H9 (cell line): ENCODE measurements around the gene ALPI. TPM values are rescaled to one million over a fixed set of nuclear protein-coding genes. Genes with fewer than 3 reads are reported as not detected.

Source experiments
- DNase-seq: peaks from one replicate; pipeline ENCODE4 v3.0.0-alpha.2; 2017
- H2AFZ ChIP-seq: one replicate; pipeline ENCODE4 v1.6.1; 2013; ENCODE audit warnings: mild to moderate bottlenecking, low read length, control low read depth, moderate library complexity
- H2AK5ac ChIP-seq: 2 replicates; pipeline ENCODE4 v1.6.1; 2013; ENCODE audit warnings: low read length, control low read depth, mixed read lengths; ENCODE audit not compliant: insufficient read length
- H2BK120ac ChIP-seq: one replicate; pipeline ENCODE4 v1.6.1; 2013; ENCODE audit warnings: low read depth, mild to moderate bottlenecking, low read length, control low read depth, inconsistent platforms; ENCODE audit not compliant: poor library complexity, severe bottlenecking
- H2BK12ac ChIP-seq: 2 replicates; pipeline ENCODE4 v1.6.1; 2013; ENCODE audit warnings: low read length, control low read depth, mixed read lengths, low read depth; ENCODE audit not compliant: insufficient read length
- H2BK15ac ChIP-seq: 2 replicates; pipeline ENCODE4 v1.6.1; 2013; ENCODE audit warnings: low read depth, low read length, control low read depth
- H2BK20ac ChIP-seq: one replicate; pipeline ENCODE4 v1.6.1; 2013; ENCODE audit warnings: low read depth, mild to moderate bottlenecking, low read length, control low read depth, inconsistent platforms; ENCODE audit not compliant: poor library complexity, severe bottlenecking
- H2BK5ac ChIP-seq: 2 replicates; pipeline ENCODE4 v1.6.1; 2013; ENCODE audit warnings: low read length, control low read depth, mixed read lengths; ENCODE audit not compliant: insufficient read length
- H3K14ac ChIP-seq: 2 replicates; pipeline ENCODE4 v1.6.1; 2013; ENCODE audit warnings: low read length, control low read depth; ENCODE audit not compliant: insufficient read depth
- H3K18ac ChIP-seq: 2 replicates; pipeline ENCODE4 v1.6.1; 2013; ENCODE audit warnings: low read depth, mild to moderate bottlenecking, mixed read lengths, low read length, control low read depth; ENCODE audit not compliant: insufficient read length
- H3K23ac ChIP-seq: 2 replicates; pipeline ENCODE4 v1.6.1; 2013; ENCODE audit warnings: low read length, control low read depth, mixed read lengths, low read depth; ENCODE audit not compliant: insufficient read length
- H3K23me2 ChIP-seq: 2 replicates; pipeline ENCODE4 v1.6.1; 2013; ENCODE audit warnings: low read depth, mild to moderate bottlenecking, mixed read lengths, low read length, control low read depth; ENCODE audit not compliant: insufficient read length, poor library complexity, severe bottlenecking
- H3K27ac ChIP-seq: 2 replicates; pipeline ENCODE4 v1.5.1; 2013; ENCODE audit warnings: low read length, control low read depth, mixed read lengths, low read depth; ENCODE audit not compliant: insufficient read length
- H3K27me3 ChIP-seq: 2 replicates; pipeline ENCODE4 v1.6.1; 2013; ENCODE audit warnings: low read length, control low read depth, inconsistent platforms; ENCODE audit not compliant: insufficient read depth
- H3K4ac ChIP-seq: 2 replicates; pipeline ENCODE4 v1.6.1; 2013; ENCODE audit warnings: low read depth, mild to moderate bottlenecking, control low read depth, inconsistent platforms, low read length, moderate library complexity
- H3K4me1 ChIP-seq: 2 replicates; pipeline ENCODE4 v1.6.1; 2013; ENCODE audit warnings: low read length, control low read depth, inconsistent platforms; ENCODE audit not compliant: insufficient read depth
- H3K4me2 ChIP-seq: 2 replicates; pipeline ENCODE4 v1.6.1; 2013; ENCODE audit warnings: low read length, control low read depth, mixed read lengths; ENCODE audit not compliant: insufficient read length, insufficient read depth
- H3K56ac ChIP-seq: 2 replicates; pipeline ENCODE4 v1.6.1; 2013; ENCODE audit warnings: low read depth, mild to moderate bottlenecking, mixed read lengths, low read length, control low read depth; ENCODE audit not compliant: insufficient read length
- H3K79me1 ChIP-seq: 2 replicates; pipeline ENCODE4 v1.6.1; 2013; ENCODE audit warnings: low read depth, mild to moderate bottlenecking, moderate library complexity, low read length, control low read depth, inconsistent platforms; ENCODE audit not compliant: insufficient read depth, poor library complexity, severe bottlenecking
- H3K79me2 ChIP-seq: 2 replicates; pipeline ENCODE4 v1.6.1; 2013; ENCODE audit warnings: low read length, control low read depth, inconsistent platforms; ENCODE audit not compliant: insufficient read depth
- H3K9ac ChIP-seq: 2 replicates; pipeline ENCODE4 v1.6.1; 2013; ENCODE audit warnings: low read length, control low read depth, mixed read lengths; ENCODE audit not compliant: insufficient read length; ENCODE audit errors: extremely low read depth
- H3K9me3 ChIP-seq: one replicate; pipeline ENCODE4 v1.6.1; 2013; ENCODE audit warnings: low read depth, low read length, inconsistent platforms; ENCODE audit not compliant: control insufficient read depth
- H3T11ph ChIP-seq: one replicate; pipeline ENCODE4 v1.6.1; 2013; ENCODE audit warnings: mild to moderate bottlenecking, low read length, control low read depth, inconsistent platforms
- H4K20me1 ChIP-seq: one replicate; pipeline ENCODE4 v1.6.1; 2013; ENCODE audit not compliant: control insufficient read depth, insufficient read length, insufficient read depth
- H4K5ac ChIP-seq: 2 replicates; pipeline ENCODE4 v1.6.1; 2013; ENCODE audit warnings: low read depth, mild to moderate bottlenecking, mixed read lengths, low read length, control low read depth; ENCODE audit not compliant: insufficient read length
- H4K8ac ChIP-seq: replicated peaks from 2 replicates; pipeline ENCODE4 v1.6.1; 2013; ENCODE audit warnings: low read length, control low read depth, mixed read lengths, low read depth; ENCODE audit not compliant: insufficient read length
- H4K91ac ChIP-seq: 2 replicates; pipeline ENCODE4 v1.6.1; 2013; ENCODE audit warnings: low read depth, mild to moderate bottlenecking, moderate library complexity, mixed read lengths, low read length, control low read depth; ENCODE audit not compliant: insufficient read length
- H3K27ac Mint-ChIP-seq, 3 experiments: 2 replicates in 2 of 3; 3 replicates in 1 of 3; pipeline ENCODE4 v1.8.0; 2020 to 2021; ENCODE audit warnings: mixed read lengths in 3 of 3, mild to moderate bottlenecking in 1 of 3, moderate library complexity in 1 of 3
- H3K27me3 Mint-ChIP-seq: 2 replicates; pipeline ENCODE4 v1.8.0; 2021; ENCODE audit warnings: low read depth, mild to moderate bottlenecking, moderate library complexity, mixed read lengths
- H3K36me3 Mint-ChIP-seq, 3 experiments: 2 replicates in 2 of 3; 3 replicates in 1 of 3; pipeline ENCODE4 v1.8.0; 2020 to 2021; ENCODE audit warnings: low read depth in 3 of 3, mixed read lengths in 3 of 3; ENCODE audit not compliant: insufficient read depth in 1 of 3
- H3K4me1 Mint-ChIP-seq, 2 experiments: 2 replicates each; pipeline ENCODE4 v1.8.0; 2020; ENCODE audit warnings: mixed read lengths in 2 of 2
- H3K4me3 Mint-ChIP-seq, 2 experiments: 2 replicates in 1 of 2; 3 replicates in 1 of 2; pipeline ENCODE4 v1.8.0; 2020 to 2021; ENCODE audit warnings: mild to moderate bottlenecking in 2 of 2, mixed read lengths in 2 of 2, moderate library complexity in 1 of 2
- H3K9me3 Mint-ChIP-seq, 2 experiments: 2 replicates in 1 of 2; 3 replicates in 1 of 2; pipeline ENCODE4 v1.8.0; 2020; ENCODE audit warnings: mild to moderate bottlenecking in 2 of 2, mixed read lengths in 2 of 2, moderate library complexity in 1 of 2
- WGBS: extraction: QIAGEN DNeasy Blood & Tissue Kit; methylation state at CpG from one replicate; pipeline ENCODE4 v1.1.7; 2013; ENCODE audit warnings: missing lambda C conversion rate, low lambda C conversion rate, mixed read lengths; ENCODE audit not compliant: insufficient read length; ENCODE audit errors: extremely low coverage; 5-methylcytosine and 5-hydroxymethylcytosine counted together
- total RNA-seq: library from RNA; stranded (reverse); gene quantifications from 2 replicates; pipeline ENCODE4 v1.2.1, GENCODE V29; 2021
- TF ChIP-seq, protein P1 (sequence below): fragments of 200-600 bp; sonication (generic); conservative IDR thresholded peaks from 3 replicates; pipeline ENCODE4 v1.8.0; 2021; ENCODE audit warnings: antibody characterized with exemption, mild to moderate bottlenecking

Gene ALPI
- total RNA-seq, 1 experiment from 2014 or later, result not detected

DNA sequence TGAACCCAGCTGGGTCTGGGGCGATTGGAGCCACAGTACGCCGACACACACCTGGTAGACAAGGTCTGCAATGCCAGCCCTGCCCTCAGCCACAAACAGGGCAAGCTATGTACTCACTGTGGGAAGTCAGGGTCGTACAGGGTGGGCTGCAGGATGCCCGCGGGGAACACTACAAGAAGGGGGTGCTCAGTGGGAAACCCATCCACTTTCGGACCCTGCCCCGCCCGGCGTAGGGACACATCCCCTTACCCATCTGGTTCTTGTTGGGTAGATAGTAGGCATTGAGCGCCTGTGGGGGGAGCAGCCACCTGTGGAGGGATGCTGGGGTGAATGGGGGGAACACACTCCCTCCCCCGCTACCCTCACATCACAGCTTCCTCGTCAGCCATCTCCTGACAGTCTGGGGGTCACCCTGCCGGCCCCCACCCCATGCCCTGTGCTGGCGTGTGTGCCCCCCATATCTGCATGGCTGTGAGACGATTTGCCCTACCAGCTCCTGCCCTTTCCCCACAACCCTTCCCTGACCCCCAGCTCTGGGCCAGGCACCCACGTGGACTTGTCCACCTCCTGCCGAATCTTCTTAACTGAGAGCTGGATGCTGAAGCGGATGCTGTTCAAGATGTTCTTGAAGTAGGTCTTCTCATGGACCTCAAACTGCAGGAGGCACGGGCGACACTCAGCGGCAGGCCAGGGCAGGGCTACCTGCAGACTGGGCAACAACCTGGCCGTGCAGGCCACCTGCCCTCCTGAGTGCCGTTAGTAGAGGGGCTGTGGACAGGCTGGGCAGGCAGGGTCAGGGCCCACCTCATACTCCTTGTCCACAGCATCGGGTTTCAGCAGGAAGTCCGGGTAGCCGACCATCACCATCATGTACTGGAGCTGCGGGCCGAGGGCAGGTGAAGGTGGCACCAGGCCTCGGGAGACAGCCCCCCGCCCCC, 26.6 kb downstream of the ALPI start:
- peak; percentile 19 for DNase-seq
- no peak overlapping the region for H4K8ac ChIP-seq
- H3K27me3 Mint-ChIP-seq, result peaks cover 60% of the 10 kb centered on the region
- no peak overlapping the region for H2AFZ ChIP-seq
- no peak overlapping the region for H3K27ac Mint-ChIP-seq
- no peak overlapping the region for H3K4me3 Mint-ChIP-seq
- no peak overlapping the region for H3K4me2 ChIP-seq
- no peak overlapping the region for H2BK12ac ChIP-seq
- H3K9me3 Mint-ChIP-seq, result no peaks in the 10 kb centered on the region
- no peak overlapping the region for H2BK15ac ChIP-seq
- no peak overlapping the region for H3T11ph ChIP-seq
- no peaks in the 10 kb centered on the region for H3K4me1 ChIP-seq
- no peak overlapping the region for H3K56ac ChIP-seq
- no peaks in the 10 kb centered on the region for H3K79me2 ChIP-seq
- no peak overlapping the region for H3K18ac ChIP-seq
- no peaks in the 10 kb centered on the region for H3K79me1 ChIP-seq
- peaks cover 6% of the 10 kb centered on the region in 2 experiments for H3K4me1 Mint-ChIP-seq
- H3K23me2 ChIP-seq, result peaks cover 9% of the 10 kb centered on the region
- no peak overlapping the region for H2BK20ac ChIP-seq
- H4K91ac ChIP-seq, result no peak overlapping the region
- no peaks in the 10 kb centered on the region for H4K20me1 ChIP-seq
- H3K27me3 ChIP-seq, result peaks cover 32% of the 10 kb centered on the region
- WGBS, result no CpG with 5 or more reads among the region's 31 CpGs
- H3K14ac ChIP-seq, result no peak overlapping the region
- no peak overlapping the region for H2BK5ac ChIP-seq
- no peak overlapping the region for H2BK120ac ChIP-seq
- H3K36me3 Mint-ChIP-seq, result peaks cover 0 to 8% (median 0%) of the 10 kb centered on the region in 3 experiments; a peak in 3 of 7 replicates
- no peaks in the 10 kb centered on the region for H3K9me3 ChIP-seq
- H2AK5ac ChIP-seq, result no peak overlapping the region
- H3K9ac ChIP-seq, result no peak overlapping the region
- no peak overlapping the region for H4K5ac ChIP-seq
- TF ChIP-seq, protein P1, sequence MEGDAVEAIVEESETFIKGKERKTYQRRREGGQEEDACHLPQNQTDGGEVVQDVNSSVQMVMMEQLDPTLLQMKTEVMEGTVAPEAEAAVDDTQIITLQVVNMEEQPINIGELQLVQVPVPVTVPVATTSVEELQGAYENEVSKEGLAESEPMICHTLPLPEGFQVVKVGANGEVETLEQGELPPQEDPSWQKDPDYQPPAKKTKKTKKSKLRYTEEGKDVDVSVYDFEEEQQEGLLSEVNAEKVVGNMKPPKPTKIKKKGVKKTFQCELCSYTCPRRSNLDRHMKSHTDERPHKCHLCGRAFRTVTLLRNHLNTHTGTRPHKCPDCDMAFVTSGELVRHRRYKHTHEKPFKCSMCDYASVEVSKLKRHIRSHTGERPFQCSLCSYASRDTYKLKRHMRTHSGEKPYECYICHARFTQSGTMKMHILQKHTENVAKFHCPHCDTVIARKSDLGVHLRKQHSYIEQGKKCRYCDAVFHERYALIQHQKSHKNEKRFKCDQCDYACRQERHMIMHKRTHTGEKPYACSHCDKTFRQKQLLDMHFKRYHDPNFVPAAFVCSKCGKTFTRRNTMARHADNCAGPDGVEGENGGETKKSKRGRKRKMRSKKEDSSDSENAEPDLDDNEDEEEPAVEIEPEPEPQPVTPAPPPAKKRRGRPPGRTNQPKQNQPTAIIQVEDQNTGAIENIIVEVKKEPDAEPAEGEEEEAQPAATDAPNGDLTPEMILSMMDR, result no peak
- no peak overlapping the region for H3K4ac ChIP-seq
- H3K23ac ChIP-seq, result no peak overlapping the region
- no peak overlapping the region for H3K27ac ChIP-seq
